ENCODE measurements around the gene ZKSCAN8. TPM values are rescaled to one million over a fixed set of nuclear protein-coding genes. Genes with fewer than 3 reads are reported as not detected.
"Not testable (repeated sequence)": the region's sequence is repeated elsewhere in the genome, so short reads cannot be mapped to it uniquely, and the experiment has no call there.

The ZKSCAN8 gene
- 19.6 and 21.0 TPM in 2 replicates for total RNA-seq

DNA sequence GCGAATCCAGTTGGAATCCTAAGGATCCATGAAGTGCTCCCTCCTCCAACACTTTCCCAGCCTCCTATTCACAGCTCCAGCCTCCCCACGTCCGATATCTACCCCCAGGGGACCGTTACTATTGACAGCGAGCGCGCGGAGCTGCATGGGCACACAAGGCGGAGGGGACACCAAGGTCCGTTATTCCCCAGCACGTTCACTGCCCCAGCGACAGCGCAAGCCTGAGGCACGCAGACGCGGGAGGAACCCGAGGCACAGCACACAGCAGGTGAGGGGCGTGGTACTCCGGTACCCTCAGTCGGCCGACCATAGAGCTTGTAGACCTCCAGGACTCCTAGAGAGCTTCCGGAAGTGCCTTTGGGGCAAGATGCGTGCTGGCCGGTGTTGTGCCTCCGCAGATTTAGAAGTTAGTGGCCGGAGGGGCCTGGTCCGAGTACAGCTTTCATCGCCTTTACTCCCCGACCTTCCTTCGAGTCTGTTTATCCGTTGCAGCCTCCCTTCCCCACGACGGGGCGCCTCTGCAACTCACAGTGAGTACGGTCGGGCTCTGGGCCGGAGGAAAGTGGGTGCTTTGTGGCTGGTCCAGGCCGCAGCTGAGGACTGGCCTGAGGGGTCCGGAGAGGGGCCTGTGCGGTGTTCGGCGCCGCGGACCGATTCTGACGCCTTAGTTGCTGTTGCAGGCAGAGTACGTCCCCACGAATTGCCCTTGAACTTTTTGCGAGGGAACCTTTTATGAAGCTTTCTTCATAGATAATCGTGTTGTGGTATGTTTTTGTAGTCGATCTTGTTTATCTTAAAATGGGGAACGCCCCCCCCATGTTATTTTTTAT, at the start of gene ZKSCAN8:
ZKSCAN8 (plus strand) TSS at position 384 of the 830 bp plus-strand sequence. CDS start 6,525 bp downstream, outside the sequence.
- intact Hi-C loops (cut with micrococcal nuclease) = loop anchor here (1.0 to 5.0 kb wide), 10 partner anchors 17 to 446 kb away; partner anchors contain the start of genes ZKSCAN3, ZKSCAN4, ZSCAN12 and ZSCAN16

DNA sequence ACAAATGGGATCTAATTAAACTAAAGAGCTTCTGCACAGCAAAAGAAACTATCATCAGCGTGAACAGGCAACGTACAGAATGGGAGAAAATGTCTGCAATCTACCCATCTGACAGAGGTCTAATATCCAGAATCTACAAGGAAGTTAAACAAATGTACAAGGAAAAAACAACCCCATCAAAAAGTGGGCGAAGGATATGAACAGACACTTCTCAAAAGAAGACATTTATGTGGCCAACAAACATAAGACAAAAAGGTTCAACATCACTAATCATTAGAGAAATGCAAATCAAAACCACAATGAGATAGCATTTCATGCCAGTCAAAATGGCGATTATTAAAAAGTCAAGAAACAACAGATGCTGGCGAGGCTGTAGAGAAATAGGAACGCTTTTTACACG, 39.5 kb upstream of the ZKSCAN8 start:
- intact Hi-C loops (cut with micrococcal nuclease) = not testable (repeated sequence)

DNA sequence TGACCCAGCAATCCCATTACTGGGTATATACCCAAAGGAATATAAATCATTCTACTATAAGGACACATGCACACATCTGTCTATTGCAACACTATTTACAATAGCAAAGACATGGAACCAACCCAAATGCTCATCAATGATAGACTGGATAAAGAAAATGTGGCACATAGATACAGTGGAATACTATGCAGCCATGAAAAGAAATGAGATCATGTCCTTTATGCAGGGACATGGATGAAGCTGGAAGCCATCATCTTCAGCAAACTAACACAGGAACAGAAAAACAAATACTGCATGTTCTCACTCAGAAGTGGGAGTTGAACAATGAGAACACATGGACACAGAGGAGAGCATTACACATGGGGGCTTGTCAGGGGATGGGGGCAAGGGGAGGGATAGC, 39.0 kb upstream of the ZKSCAN8 start:
- intact Hi-C loops (cut with micrococcal nuclease) = not testable (repeated sequence)

DNA sequence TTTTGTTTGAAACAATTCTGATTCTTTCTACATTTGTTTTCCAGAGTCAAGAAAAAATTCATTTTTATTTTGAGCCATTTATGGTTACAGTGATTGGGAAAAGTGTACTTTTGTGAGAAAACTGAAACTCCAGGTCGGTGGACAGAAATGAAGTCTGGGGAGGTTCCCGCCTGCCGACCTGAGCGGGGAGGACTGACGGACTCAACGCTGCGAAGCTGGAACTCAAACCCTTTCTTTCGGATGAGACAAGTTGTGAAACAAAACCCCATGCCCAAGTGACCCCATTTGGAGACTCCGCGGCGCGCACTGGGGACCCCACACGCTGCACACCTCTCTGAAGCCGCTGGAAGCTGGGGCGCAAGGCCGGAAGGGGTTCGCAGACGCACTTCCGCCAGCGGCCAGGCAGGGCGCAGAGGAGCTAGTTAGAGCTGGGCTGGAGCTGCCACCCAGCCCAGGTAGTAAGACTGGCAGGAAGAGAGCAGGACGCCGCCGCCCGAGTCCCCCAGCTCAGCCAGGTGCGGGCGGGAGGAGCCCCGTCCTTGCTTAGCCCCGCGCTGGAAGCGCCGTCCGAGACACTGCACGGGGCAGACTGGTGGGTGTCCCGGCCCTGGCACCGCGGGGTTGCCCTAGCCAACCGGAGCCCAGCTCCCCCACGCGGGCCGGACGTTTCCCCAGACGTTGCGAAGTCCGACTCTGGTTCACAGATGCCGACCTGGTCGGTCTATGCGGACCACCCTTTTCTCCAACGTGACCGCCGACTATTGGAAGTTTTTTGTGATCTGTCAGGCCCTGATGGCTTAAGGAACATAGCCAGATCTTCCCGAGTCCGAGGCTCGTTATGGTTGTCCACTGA, 37.1 kb upstream of the ZKSCAN8 start:
- intact Hi-C loops (cut with micrococcal nuclease) = loop anchor here (1.0 kb wide), 4 partner anchors 20 to 252 kb away; partner anchors contain the start of gene ZSCAN16

- intact Hi-C loops (cut with micrococcal nuclease) = no loop called here
These were observed 36.4 kb upstream of the ZKSCAN8 start for GRCh38 chr6:28105245-28105639.

DNA sequence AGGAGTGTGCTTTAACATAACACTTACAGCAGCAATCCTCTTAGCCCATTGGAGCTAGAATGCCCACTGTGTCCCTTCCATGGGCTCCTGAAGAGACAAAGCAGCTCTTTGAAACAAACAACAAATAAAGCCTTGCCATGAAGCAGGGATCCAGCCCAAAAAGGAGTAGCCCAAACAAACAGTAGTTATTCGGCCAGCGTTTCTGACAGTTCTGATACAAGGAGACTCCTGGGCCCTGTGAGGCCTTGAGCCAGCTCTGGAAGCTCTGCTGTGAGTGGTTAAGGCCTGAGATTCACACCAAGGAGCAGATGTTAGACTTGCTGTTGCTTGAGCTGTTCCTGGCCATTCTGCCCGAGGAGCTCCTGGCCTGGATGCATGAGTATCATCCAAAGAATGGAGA, 34.2 kb upstream of the ZKSCAN8 start:
- intact Hi-C loops (cut with micrococcal nuclease) = no loop called here

- intact Hi-C loops (cut with micrococcal nuclease) = no loop called here
These were observed 29.7 kb upstream of the ZKSCAN8 start for GRCh38 chr6:28111964-28112363.

DNA sequence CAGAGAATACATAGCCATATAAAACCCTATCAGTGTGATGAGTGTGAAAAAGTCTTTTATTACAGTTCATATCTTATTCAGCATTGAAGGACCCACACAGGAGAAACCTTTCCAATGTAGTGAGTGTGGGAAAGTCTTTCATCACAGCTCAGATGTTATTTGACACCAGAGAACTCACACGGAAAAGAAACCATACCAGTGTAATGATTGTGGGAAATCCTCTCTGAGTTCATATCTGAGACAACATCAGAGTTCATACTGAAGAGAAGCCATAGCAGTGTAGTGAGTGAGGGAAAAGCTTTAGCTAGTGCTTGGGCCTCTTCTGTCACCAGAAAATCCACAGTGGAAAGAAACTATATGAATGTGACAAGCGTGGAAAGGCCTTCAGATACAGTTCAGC, 25.9 kb upstream of the ZKSCAN8 start:
- intact Hi-C loops (cut with micrococcal nuclease) = no loop called here

DNA sequence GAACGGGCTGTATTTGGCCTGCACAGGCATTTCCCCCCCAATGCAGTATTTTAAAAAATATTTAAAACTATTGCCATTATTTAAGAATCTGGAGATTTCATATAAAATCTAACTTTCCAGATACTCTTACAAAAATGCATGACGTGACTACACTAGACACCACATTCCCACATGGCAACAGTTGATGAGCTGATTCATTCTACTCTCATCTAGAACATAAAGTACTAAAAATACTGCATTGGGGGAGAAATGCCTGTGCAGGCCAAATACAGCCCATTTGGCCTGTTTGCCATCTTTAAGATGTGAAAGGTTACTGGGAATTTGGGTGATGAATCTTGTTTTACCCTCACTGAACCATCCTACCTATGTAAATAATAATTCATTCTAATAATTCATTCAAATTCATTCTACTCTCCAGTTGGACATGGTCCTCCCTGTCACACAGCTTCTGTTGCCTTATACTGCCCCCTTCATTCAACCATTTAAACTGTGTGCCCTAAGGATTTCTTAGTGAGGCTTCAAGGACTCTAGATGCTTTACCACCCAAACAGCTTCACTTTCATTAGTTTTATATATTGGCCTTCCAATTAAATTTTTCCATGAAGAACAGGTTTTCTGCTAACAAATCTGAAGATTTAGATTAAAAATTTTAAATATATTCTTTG, 24.2 kb upstream of the ZKSCAN8 start:
- intact Hi-C loops (cut with micrococcal nuclease) = no loop called here

- intact Hi-C loops (cut with micrococcal nuclease) = no loop called here
These were observed 23.5 kb upstream of the ZKSCAN8 start for GRCh38 chr6:28118217-28118616.

GRCh38 chr6:28121876-28122275, 19.8 kb upstream of the ZKSCAN8 start:
- intact Hi-C loops (cut with micrococcal nuclease) = loop anchor here (5.0 to 10.0 kb wide), 2 partner anchors 465 to 893 kb away; a partner anchor contains a TSS

DNA sequence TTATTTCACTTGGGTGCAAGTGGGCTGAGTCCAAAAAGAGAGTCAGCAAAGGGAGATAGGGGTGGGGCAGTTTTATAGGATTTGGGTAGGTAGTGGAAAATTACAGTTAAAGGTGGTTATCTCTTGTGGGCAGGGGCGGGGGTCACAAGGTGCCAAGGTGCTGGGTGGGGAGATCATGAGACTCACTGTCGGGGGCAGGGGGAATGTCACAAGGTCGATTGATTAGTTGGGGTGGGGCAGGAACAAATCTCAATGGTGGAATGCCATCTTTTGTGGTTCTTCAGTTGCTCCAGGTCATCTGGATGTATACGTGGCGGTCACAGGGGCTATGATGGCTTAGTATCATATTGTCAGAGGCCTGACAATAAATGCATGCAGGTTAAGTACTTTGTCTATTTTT, 19.4 kb upstream of the ZKSCAN8 start:
- intact Hi-C loops (cut with micrococcal nuclease) = loop anchor here (5.0 to 10.0 kb wide), 2 partner anchors 465 to 893 kb away; a partner anchor contains a TSS

GRCh38 chr6:28124350-28124970, 17.2 kb upstream of the ZKSCAN8 start, which contains the start of gene ZSCAN16:
Gene ZSCAN16, plus strand, starts transcription at chr6:28124609. Its CDS starts 835 bp downstream, at chr6:28125444.
- intact Hi-C loops (cut with micrococcal nuclease) = loop anchor here (1.0 to 10.0 kb wide), 11 partner anchors 12 to 890 kb away; partner anchors contain the start of genes ZKSCAN4, ZKSCAN8, ZSCAN12 and ZSCAN23

DNA sequence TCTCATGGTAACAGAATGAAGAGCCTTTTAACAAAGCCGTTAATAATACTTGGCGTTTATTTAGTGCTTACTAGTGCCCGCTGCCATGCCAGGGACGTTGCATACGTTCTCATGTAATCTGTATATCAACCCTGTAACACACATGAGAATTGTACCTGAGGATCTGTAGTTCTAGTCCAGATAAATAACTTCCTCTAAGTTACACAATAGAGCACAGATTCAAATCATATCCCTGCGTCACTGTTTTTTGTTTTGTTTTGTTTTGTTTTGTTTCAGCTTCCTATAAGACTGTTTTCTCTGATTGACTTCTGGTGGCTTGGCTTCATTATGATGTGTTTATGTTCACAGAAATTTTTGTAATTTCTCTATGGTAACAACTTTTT, 16.7 kb upstream of the ZKSCAN8 start:
- intact Hi-C loops (cut with micrococcal nuclease) = loop anchor here (1.0 to 10.0 kb wide), 11 partner anchors 11 to 890 kb away; partner anchors contain the start of genes ZKSCAN4, ZKSCAN8, ZSCAN12 and ZSCAN23

- intact Hi-C loops (cut with micrococcal nuclease) = loop anchor here (10.0 kb wide), 1 partner anchor 889 kb away; no protein-coding TSS in a partner anchor
These were observed 16.3 kb upstream of the ZKSCAN8 start for GRCh38 chr6:28125401-28125800.

- intact Hi-C loops (cut with micrococcal nuclease) = loop anchor here (1.0 to 10.0 kb wide), 2 partner anchors 222 to 659 kb away; partner anchors contain the start of gene ZNF184
These were observed 7.7 kb upstream of the ZKSCAN8 start for GRCh38 chr6:28134015-28134414.

DNA sequence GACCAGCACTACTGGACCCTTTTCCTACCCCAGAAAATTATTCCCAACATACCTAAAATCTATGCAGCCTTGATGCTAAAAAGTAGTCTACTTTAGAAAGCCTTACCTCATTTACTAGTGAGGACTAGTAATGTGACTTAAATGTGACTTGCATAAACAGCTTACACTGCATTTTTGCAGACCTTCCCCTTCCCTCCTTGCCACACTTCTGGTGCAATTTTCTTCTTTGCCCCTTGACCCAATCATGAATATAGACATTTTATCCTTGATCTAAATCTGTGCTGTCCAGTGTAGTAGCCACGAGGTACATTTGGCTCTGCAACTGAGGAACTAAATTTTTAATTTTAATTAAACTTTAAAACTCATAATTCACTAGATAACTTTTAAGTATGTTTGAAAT, 7.0 kb upstream of the ZKSCAN8 start:
- intact Hi-C loops (cut with micrococcal nuclease) = loop anchor here (1.0 to 10.0 kb wide), 5 partner anchors 222 to 957 kb away; partner anchors contain the start of gene ZNF184

GRCh38 chr6:28135393-28135792, 6.3 kb upstream of the ZKSCAN8 start:
- intact Hi-C loops (cut with micrococcal nuclease) = loop anchor here (5.0 to 10.0 kb wide), 4 partner anchors 661 to 958 kb away; partner anchors contain the start of gene ZNF184

DNA sequence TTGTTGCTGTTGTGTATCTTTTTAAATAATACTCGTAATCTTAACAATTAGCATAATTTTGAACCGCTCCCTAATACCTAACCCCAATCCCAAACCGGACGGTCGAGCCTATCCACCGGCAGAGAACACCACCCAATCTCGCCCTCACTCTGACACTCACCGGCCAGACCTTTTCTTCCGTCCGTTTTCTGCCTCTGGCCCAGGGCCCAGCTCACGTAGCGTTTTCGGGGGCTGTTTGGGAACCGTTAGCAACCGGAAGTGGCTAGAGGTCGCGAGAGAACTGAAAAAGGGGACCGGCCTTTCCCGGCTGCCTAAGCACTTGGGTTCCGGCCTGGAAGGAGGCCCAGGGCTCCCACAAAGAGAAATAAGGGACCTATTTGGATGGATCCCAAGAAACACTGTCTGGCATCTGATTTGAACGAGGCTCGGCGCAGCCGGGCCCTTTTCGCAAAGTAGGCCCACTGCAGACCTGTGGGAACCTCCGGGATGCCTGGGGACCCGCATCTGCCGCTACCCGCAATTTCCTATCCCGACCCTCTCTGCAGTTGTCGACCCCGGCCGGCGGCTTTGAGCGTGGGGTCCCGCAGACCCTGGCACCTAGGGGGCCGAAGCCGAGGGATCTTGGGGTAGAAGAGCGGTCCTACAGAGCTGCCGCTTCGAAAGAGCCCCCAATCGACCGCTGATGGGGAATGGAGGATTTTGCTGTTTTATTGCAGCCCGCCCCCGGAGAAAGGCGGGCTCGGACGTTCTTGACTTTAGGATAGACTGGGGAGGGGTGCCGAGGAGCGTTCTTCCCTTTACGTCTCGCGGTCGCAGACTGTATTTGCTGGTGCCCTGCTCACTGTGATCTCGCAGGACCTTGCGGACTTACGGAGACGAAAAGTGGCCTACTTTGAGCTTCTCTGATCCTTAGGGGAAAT, 4.8 kb upstream of the ZKSCAN8 start:
- intact Hi-C loops (cut with micrococcal nuclease) = loop anchor here (1.0 to 10.0 kb wide), 10 partner anchors 13 to 960 kb away; partner anchors contain the start of genes ZKSCAN4, ZNF184, ZSCAN16 and ZSCAN26
